ENCODE measurements around the gene MEF2D.

Gene MEF2D

DNA sequence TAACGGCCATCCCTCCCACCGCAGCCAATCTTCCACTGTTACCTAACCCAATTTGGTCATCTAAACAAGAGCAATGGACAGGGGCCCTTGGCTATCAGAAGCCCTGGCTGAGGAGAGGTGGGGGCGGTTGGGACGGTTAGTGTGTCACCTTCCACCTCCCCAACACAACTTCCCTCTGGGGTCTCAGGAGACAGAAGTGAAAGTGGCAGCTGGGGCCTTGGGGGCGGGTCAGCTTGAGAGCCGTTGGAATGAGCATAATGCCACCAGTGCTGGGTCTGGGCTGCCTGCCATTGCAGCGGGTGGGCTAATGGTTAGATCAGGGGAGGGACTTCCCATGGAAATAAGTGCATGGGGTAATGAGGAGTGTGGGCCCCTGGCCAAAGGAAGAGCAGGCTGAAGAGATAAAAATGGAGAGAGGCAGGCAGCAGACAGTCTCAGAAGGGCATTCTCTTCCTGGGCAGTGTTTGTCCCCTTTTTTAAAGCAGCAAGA lies 7.9 kb downstream of the MEF2D start:
- TF ChIP-seq, protein P1, sequence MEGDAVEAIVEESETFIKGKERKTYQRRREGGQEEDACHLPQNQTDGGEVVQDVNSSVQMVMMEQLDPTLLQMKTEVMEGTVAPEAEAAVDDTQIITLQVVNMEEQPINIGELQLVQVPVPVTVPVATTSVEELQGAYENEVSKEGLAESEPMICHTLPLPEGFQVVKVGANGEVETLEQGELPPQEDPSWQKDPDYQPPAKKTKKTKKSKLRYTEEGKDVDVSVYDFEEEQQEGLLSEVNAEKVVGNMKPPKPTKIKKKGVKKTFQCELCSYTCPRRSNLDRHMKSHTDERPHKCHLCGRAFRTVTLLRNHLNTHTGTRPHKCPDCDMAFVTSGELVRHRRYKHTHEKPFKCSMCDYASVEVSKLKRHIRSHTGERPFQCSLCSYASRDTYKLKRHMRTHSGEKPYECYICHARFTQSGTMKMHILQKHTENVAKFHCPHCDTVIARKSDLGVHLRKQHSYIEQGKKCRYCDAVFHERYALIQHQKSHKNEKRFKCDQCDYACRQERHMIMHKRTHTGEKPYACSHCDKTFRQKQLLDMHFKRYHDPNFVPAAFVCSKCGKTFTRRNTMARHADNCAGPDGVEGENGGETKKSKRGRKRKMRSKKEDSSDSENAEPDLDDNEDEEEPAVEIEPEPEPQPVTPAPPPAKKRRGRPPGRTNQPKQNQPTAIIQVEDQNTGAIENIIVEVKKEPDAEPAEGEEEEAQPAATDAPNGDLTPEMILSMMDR (IDR thresholded peaks at IDR 0.05; ENCODE audit: borderline replicate concordance, control extremely low read depth, extremely low read depth, insufficient read depth, missing control alignments), result no peak
- in situ Hi-C loops (cut with MboI; ENCODE audit: low sequenced_read_pairs, unreplicated experiment), result no loop called here
- DNase-seq (ENCODE audit: low spot score), result peak; percentile 61

DNA sequence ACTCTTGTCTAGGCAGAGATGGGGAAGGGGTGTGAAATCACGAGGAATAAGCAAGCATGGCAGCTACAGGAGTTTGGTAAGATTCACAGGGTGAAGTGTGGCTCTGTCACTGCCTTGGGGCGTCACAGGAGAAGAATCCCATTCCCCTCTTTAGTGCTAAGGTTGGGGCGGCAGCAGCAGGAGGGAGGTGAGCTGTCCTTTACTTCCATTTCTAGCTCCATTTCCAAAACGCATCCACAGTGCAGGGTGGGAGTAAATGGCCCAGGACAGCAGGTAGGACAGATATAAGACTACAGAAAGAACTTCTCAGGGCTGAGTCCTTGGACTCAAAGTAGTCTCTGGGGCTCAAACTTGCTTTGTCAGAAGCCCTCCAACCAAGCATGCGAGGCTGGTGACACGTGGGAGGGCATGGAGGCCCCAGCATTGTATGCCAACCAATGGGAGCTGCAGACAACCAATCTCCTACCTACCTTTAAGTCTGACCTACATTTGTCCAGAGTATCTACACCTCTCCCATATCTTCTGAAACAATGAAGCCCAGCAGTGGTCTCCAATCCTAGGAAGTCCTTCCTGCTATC lies 8.5 kb downstream of the MEF2D start:
- DNase-seq (ENCODE audit: low spot score), result no peak
- TF ChIP-seq, protein P1 (IDR thresholded peaks at IDR 0.05; ENCODE audit: borderline replicate concordance, control extremely low read depth, extremely low read depth, insufficient read depth, missing control alignments), result no peak
- in situ Hi-C loops (cut with MboI; ENCODE audit: low sequenced_read_pairs, unreplicated experiment), result no loop called here

DNA sequence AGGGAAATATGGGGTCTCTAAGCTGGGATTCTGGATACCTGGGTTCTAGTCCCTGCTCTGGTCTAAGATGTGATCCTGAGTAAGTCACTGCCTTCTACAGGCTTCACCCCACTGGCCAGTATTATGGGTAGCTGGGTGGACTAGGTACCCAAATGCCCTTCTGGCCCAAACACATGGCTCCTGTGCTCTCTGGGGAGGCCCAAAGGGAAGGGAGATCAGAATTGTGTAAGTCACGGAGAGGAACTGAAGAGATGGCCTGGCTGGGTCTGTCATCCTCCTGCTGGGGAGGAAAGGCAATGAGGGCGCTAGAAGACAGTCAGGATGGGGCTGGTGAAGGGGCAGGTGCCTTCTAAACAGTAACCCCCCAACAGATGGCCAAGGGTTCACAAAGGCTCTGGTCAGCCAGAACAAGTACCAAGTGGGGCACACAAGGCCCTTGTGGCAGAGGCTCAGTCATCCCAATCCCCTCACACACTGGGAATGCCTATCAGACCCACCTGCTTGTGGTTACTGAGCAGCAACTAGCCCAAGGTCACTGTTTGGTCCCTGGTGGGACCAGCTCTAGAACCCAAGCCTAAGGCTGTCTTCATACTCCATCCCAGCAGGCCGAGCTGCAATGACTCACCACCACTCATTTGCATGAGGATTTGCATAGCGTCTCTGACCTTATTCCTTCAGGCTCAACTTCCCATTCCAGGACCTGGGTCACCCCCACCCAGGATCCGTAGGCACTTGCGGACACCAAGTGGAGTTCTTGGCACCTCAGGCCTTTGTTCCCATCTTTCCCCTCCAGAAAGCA lies 9.2 kb downstream of the MEF2D start:
- no peak for DNase-seq (ENCODE audit: low spot score)
- TF ChIP-seq, protein P1 (IDR thresholded peaks at IDR 0.05; ENCODE audit: borderline replicate concordance, control extremely low read depth, extremely low read depth, insufficient read depth, missing control alignments), result no peak
- in situ Hi-C loops (cut with MboI; ENCODE audit: low sequenced_read_pairs, unreplicated experiment), result no loop called here

DNA sequence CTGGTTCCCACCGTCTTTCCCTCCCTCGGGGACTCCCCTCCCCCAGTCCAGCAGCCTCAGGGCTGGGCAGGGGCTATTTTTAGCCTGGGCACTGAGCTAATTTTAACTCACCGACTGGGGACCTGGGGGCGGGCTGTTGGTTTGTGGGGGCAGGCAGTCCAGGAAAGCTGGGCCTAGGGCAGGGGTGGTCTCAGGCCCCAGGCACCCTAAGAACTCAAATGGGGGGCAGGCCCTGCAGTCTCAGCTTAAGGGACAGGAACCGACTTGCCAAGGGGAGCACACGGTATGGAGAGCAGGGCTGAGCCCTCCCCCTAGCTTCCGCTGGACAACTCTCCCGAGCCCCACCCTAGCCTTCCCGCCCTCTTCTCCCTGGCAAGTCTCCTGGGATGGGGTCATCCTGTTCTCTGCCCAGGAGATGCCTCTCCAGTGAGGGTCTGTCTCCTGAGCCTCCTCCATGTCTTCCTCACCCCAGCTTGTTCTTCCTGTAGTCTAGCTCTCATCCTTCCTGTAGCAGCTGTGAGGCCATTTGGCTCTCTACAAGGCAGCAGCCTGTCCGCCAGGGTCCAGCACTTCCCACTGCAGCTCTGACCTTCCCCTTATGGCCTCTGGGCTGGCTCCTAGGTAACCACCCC lies 10.1 kb downstream of the MEF2D start:
- in situ Hi-C loops (cut with MboI; ENCODE audit: low sequenced_read_pairs, unreplicated experiment), result no loop called here
- DNase-seq (ENCODE audit: low spot score), result no peak
- TF ChIP-seq, protein P1 (IDR thresholded peaks at IDR 0.05; ENCODE audit: borderline replicate concordance, control extremely low read depth, extremely low read depth, insufficient read depth, missing control alignments), result no peak

DNA sequence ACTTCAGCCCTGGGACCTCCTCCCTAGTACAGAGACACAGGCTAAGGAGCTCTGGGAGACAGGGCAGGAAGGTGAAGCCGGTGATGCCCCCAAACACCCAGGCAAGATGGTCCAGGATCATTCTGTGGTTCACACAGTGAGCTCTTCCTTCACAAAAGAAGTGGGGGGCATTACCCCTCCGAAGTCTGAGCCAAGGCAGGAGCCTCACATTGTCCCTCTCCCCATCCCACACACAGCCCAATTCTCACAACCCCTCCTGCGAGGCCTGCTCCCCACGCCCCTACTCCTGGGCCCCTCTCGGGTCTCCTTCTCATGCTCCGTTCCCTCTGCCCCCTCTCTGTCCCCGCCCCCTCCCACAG lies 10.7 kb downstream of the MEF2D start:
- TF ChIP-seq, protein P1 (IDR thresholded peaks at IDR 0.05; ENCODE audit: borderline replicate concordance, control extremely low read depth, extremely low read depth, insufficient read depth, missing control alignments), result no peak
- in situ Hi-C loops (cut with MboI; ENCODE audit: low sequenced_read_pairs, unreplicated experiment), result no loop called here
- DNase-seq (ENCODE audit: low spot score), result no peak

DNA sequence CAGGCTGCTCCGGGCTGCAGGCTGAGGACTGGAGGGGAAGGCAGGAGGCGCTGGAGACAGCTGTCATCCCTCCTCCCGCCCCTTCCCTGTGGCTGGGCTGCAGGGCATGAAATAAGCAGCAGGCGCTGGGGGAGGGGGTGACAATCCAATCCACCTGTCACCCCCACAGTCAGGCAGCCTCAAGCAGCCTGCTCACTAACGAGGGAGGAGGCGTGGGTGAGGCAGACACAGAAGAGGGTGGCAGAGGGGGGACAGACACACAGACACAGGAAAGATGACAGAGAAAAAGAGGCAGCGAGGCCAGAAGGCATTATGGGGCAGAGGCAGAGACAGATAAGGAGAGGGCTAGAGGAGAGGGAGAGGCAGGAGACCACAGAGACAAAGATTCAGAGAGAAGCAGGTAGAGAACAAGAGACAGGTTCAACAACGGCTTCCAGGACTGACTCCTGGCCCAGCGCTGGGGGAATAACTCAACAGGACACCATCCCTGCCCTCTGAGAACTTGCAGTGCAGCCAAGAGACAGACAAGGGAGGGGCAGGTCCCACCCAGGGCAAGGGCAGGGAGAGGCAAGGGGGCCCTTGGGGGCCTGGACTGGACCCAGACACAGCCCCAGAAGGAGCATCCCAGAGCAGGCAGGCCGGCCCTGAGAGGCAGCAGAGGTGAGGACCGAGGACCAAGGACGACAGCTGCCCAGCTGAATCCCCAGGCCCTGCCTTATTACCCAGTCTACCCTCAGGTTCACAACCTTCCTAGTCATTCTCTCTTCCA lies 11.2 kb downstream of the MEF2D start:
- TF ChIP-seq, protein P1 (IDR thresholded peaks at IDR 0.05; ENCODE audit: borderline replicate concordance, control extremely low read depth, extremely low read depth, insufficient read depth, missing control alignments), result peak; percentile 30
- peak; percentile 55 for DNase-seq (ENCODE audit: low spot score)
- in situ Hi-C loops (cut with MboI; ENCODE audit: low sequenced_read_pairs, unreplicated experiment), result no loop called here

Data from GM13976 (cell line).